Measurements from ENCODE around the gene RALGPS1.

Gene RALGPS1

DNA sequence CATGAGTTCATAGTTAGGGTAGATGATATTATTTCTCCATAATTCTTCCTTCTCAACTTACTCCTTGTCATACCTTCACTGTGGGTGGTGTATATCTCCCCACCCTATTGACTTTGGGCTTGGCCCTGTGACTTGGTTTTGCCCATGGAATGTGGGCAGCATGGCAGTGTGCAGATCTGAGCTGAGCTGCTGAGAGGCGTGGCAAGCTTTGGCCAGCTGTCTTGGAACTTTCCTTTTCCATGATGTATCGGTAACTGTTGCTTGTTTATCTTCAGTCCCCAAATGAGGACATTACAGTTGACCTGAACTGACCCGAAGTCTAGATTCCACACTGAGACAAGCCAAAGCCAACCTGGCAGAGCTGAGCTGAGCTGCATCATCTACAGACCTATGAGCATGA is 70.4 kb downstream of the RALGPS1 start:
- no peak overlapping the region for H3K27ac ChIP-seq (ENCODE audit: low read length)
- H3K4me3 ChIP-seq (ENCODE audit: low read length): no peak overlapping the region
- no peaks in the 10 kb centered on the region for H3K27me3 ChIP-seq (replicated peaks; ENCODE audit: insufficient read depth, low read length)
- no peak overlapping the region for H3K9ac ChIP-seq (ENCODE audit: low read length)
- no peaks in the 10 kb centered on the region for H3K9me2 ChIP-seq (replicated peaks; ENCODE audit: insufficient read depth, low read length)
- H3K79me2 ChIP-seq (ENCODE audit: low read length): 0 out of 2 replicates have a peak, but pooled peaks cover 11% of the 10 kb centered on the region
- H2AFZ ChIP-seq (ENCODE audit: low read length): no peak overlapping the region
- no peaks in the 10 kb centered on the region for H3K9me3 ChIP-seq (replicated peaks; ENCODE audit: insufficient read depth, low read length)
- H3K4me2 ChIP-seq (ENCODE audit: low read depth, low read length): no peak overlapping the region
- no peaks in the 10 kb centered on the region for H3K36me3 ChIP-seq (replicated peaks; ENCODE audit: insufficient read depth, low read length)
- no peak for DNase-seq
- TF ChIP-seq EZH2 (optimal IDR thresholded peaks at IDR 0.05; ENCODE audit: low read depth, low read length): no peak
- TF ChIP-seq, protein P1, sequence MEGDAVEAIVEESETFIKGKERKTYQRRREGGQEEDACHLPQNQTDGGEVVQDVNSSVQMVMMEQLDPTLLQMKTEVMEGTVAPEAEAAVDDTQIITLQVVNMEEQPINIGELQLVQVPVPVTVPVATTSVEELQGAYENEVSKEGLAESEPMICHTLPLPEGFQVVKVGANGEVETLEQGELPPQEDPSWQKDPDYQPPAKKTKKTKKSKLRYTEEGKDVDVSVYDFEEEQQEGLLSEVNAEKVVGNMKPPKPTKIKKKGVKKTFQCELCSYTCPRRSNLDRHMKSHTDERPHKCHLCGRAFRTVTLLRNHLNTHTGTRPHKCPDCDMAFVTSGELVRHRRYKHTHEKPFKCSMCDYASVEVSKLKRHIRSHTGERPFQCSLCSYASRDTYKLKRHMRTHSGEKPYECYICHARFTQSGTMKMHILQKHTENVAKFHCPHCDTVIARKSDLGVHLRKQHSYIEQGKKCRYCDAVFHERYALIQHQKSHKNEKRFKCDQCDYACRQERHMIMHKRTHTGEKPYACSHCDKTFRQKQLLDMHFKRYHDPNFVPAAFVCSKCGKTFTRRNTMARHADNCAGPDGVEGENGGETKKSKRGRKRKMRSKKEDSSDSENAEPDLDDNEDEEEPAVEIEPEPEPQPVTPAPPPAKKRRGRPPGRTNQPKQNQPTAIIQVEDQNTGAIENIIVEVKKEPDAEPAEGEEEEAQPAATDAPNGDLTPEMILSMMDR (IDR thresholded peaks at IDR 0.05; ENCODE audit: low read length): no peak
- TF ChIP-seq EZH2phosphoT487 (IDR thresholded peaks at IDR 0.05; ENCODE audit: low read length): no peak
- H4K20me1 ChIP-seq (ENCODE audit: insufficient read depth, low read length): no peaks in the 10 kb centered on the region
- H3K4me1 ChIP-seq (ENCODE audit: low read length): peaks cover 24% of the 10 kb centered on the region
- peaks cover 5% of the 10 kb centered on the region for H3F3A ChIP-seq (ENCODE audit: insufficient read depth, low read length)

DNA sequence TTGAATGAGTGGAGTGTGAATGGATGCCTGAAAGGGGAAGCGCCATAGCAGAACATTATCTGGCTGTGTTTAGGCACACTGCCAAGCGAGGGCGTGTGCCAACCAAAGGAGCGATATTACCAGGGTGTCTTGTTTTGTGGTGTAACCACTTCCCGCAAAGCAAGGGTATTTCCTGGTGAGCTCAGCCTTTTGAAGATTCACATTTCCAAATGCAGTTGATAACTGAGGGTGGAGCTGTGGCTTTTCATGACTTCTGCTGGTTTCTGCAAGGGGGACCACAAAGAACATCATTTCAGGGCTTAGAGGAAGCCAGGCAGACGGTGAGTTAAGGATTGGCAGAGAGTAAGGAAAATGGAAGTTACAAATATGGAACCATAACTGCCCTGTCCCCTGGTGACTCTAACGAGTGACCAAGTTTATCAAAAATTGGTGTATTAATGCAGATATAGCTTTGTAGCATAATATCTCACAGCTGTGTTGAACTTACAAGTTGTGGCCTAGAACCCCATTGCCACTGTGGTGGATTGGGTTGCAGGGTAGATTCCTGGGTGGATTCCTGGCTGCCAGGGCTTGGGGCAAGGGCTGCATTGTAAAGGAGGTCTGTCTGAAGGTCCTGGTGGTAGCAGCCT is 71.4 kb downstream of the RALGPS1 start:
- no peaks in the 10 kb centered on the region for H3K27me3 ChIP-seq (replicated peaks; ENCODE audit: insufficient read depth, low read length)
- H2AFZ ChIP-seq (ENCODE audit: low read length): no peak overlapping the region
- no peaks in the 10 kb centered on the region for H3K36me3 ChIP-seq (replicated peaks; ENCODE audit: insufficient read depth, low read length)
- H3F3A ChIP-seq (ENCODE audit: insufficient read depth, low read length): peaks cover 5% of the 10 kb centered on the region
- peaks cover 24% of the 10 kb centered on the region for H3K4me1 ChIP-seq (ENCODE audit: low read length)
- no peaks in the 10 kb centered on the region for H3K9me2 ChIP-seq (replicated peaks; ENCODE audit: insufficient read depth, low read length)
- TF ChIP-seq, protein P1 (IDR thresholded peaks at IDR 0.05; ENCODE audit: low read length): peak; percentile 70
- TF ChIP-seq EZH2phosphoT487 (IDR thresholded peaks at IDR 0.05; ENCODE audit: low read length): no peak
- TF ChIP-seq EZH2 (optimal IDR thresholded peaks at IDR 0.05; ENCODE audit: low read depth, low read length): no peak
- peak overlapping the region; percentile 52 for H3K4me2 ChIP-seq (ENCODE audit: low read depth, low read length)
- H3K4me3 ChIP-seq (ENCODE audit: low read length): 0 out of 2 replicates have a peak overlapping the region, but pooled peaks have one; percentile 9
- no peaks in the 10 kb centered on the region for H3K9me3 ChIP-seq (replicated peaks; ENCODE audit: insufficient read depth, low read length)
- peak overlapping the region; percentile 78 for H3K27ac ChIP-seq (ENCODE audit: low read length)
- peak overlapping the region; percentile 42; the same call in 1 of the 2 replicates for H3K9ac ChIP-seq (ENCODE audit: low read length)
- 0 out of 2 replicates have a peak, but pooled peaks cover 11% of the 10 kb centered on the region for H3K79me2 ChIP-seq (ENCODE audit: low read length)
- peak; percentile 98 for DNase-seq
- H4K20me1 ChIP-seq (ENCODE audit: insufficient read depth, low read length): no peaks in the 10 kb centered on the region

DNA sequence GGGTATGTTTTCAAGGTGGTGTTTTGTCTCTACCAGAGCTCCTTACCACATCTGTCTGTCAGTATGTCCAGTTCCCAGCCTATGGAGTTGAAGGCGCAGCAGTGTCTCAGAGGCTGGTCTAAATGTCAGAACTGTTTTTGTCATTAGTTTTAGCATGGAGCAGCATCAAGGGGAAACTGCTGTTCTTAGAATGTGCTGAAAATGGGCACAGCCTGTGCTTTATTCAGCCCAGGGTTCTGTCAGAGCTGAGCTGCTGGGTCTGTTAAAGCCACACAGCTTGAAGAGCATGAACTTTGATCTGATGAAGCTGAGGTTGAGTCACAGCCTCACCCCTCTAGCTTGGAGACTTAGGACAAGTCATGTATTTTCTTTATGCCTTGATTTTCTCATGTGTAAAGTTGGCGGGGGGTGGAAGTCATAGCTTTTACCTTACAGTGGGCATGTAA is 71.9 kb downstream of the RALGPS1 start:
- Histone ChIP-seq H3K9me3 (replicated peaks; ENCODE audit: insufficient read depth, low read length) (no peaks in the 10 kb centered on the region), H3K4me2 (ENCODE audit: low read depth, low read length) (peak overlapping the region; percentile 52), H3K79me2 (ENCODE audit: low read length) (0 out of 2 replicates have a peak, but pooled peaks cover 11% of the 10 kb centered on the region), H3K4me1 (ENCODE audit: low read length) (peaks cover 24% of the 10 kb centered on the region), H3K9ac (ENCODE audit: low read length) (peak overlapping the region; percentile 42; the same call in 1 of the 2 replicates), H3K9me2 (replicated peaks; ENCODE audit: insufficient read depth, low read length) (no peaks in the 10 kb centered on the region), H3F3A (ENCODE audit: insufficient read depth, low read length) (peaks cover 5% of the 10 kb centered on the region), H4K20me1 (ENCODE audit: insufficient read depth, low read length) (no peaks in the 10 kb centered on the region), H2AFZ (ENCODE audit: low read length) (no peak overlapping the region), H3K36me3 (replicated peaks; ENCODE audit: insufficient read depth, low read length) (no peaks in the 10 kb centered on the region), H3K27ac (ENCODE audit: low read length) (peak overlapping the region; percentile 78), H3K27me3 (replicated peaks; ENCODE audit: insufficient read depth, low read length) (no peaks in the 10 kb centered on the region), H3K4me3 (ENCODE audit: low read length) (0 out of 2 replicates have a peak overlapping the region, but pooled peaks have one; percentile 9)
- DNase-seq: peak; percentile 28
- TF ChIP-seq EZH2 (optimal IDR thresholded peaks at IDR 0.05; ENCODE audit: low read depth, low read length): no peak
- TF ChIP-seq EZH2phosphoT487 (IDR thresholded peaks at IDR 0.05; ENCODE audit: low read length): no peak
- TF ChIP-seq, protein P1 (IDR thresholded peaks at IDR 0.05; ENCODE audit: low read length): no peak
